Heart left ventricle (tissue), 16 donors: Measurements from ENCODE around the gene ATP5MC2. TPM values are rescaled to one million over a fixed set of nuclear protein-coding genes. Genes with fewer than 3 reads are reported as not detected.
"Not testable (repeated sequence)": the region's sequence is repeated elsewhere in the genome, so short reads cannot be mapped to it uniquely, and the experiment has no call there.

Source experiments
- ATAC-seq, 4 donors: fragments of 200-7000 bp; cut with Tn5 transposase; one replicate each; pipeline ENCODE4 v1.9.1; 2020 to 2022; ENCODE audit warnings: moderate library complexity in 4 of 4, mild to moderate bottlenecking in 3 of 4, moderate number of reproducible peaks in 1 of 4
- DNase-seq, 5 donors: peaks; one replicate each; pipeline ENCODE4 v3.0.0-alpha.2; 2020
- H3K27ac ChIP-seq, 12 donors: fragments of 200-600 bp; sonication (generic) in 4 of 12; one replicate each; pipeline versions ENCODE4 v1.5.0 to v1.8.0; 2016 to 2022; ENCODE audit warnings: mild to moderate bottlenecking in 2 of 12
- H3K27me3 ChIP-seq, 9 donors: fragments of 200-600 bp; sonication (generic) in 2 of 9; one replicate each; pipeline versions ENCODE4 v1.5.1 to v1.8.0; 2016 to 2022; ENCODE audit warnings: mild to moderate bottlenecking in 3 of 9
- H3K36me3 ChIP-seq, 9 donors: fragments of 200-600 bp; sonication (generic) in 2 of 9; one replicate each; pipeline versions ENCODE4 v1.5.0 to v1.8.0; 2018 to 2022; ENCODE audit warnings: mild to moderate bottlenecking in 2 of 9
- H3K4me1 ChIP-seq, 12 donors: fragments of 200-600 bp; sonication (generic) in 4 of 12; one replicate each; pipeline versions ENCODE4 v1.5.0 to v1.8.0; 2016 to 2022; ENCODE audit warnings: mild to moderate bottlenecking in 3 of 12
- H3K4me3 ChIP-seq, 12 donors: fragments of 200-600 bp; sonication (generic) in 4 of 12; one replicate each; pipeline versions ENCODE4 v1.5.0 to v1.8.0; 2017 to 2022; ENCODE audit warnings: mild to moderate bottlenecking in 9 of 12, moderate library complexity in 4 of 12
- H3K9me3 ChIP-seq, 12 donors: fragments of 200-600 bp; sonication (generic) in 4 of 12; one replicate each; pipeline versions ENCODE4 v1.5.0 to v1.8.0; 2016 to 2022; ENCODE audit warnings: mild to moderate bottlenecking in 1 of 12
- POLR2A ChIP-seq, 2 donors: fragments of 450-650 bp; IDR thresholded peaks; one replicate each; pipeline ENCODE4 v1.6.1; 2017; ENCODE audit warnings: antibody characterized with exemption in 2 of 2, mild to moderate bottlenecking in 2 of 2, moderate library complexity in 2 of 2
- WGBS, 4 donors: extraction: QIAGEN DNeasy Blood & Tissue Kit in 2 of 4; methylation state at CpG; one replicate each; pipeline versions ENCODE4 v1.1.5 to v1.1.7; 2013 to 2018; 5-methylcytosine and 5-hydroxymethylcytosine counted together
- intact Hi-C, 10 donors: fragments of 100-400 bp; cut with DNase I; formaldehyde crosslinking; loops; one replicate each; pipeline versions ENCODE4 v1.11.1 to v1.14.2; 2022
- long read RNA-seq, 3 donors: library from polyadenylated mRNA; unstranded; transcript quantifications; one replicate each; pipeline ENCODE4 v2.0.0, GENCODE V29; 2020 to 2021
- polyA plus RNA-seq, 2 donors: library from polyadenylated mRNA; stranded (reverse); fragments of 200-250 nt; gene quantifications; one replicate each; pipeline ENCODE4 v1.2.3, GENCODE V29; 2013
- total RNA-seq, 9 donors: library from RNA; depleted of rRNA in 2 of 9; stranded (reverse); fragments of >200 nt in 2 of 9; fragmentation: NEBNext Ultra II Directional in 3 of 9; extraction: Animal tissue kit (Norgen Biotek cat#: 25700) in 3 of 9; gene quantifications; one replicate each; pipeline versions ENCODE4 v1.1.0 to v1.2.4, GENCODE V29; 2016 to 2023
- TF ChIP-seq, protein P1 (sequence below), 12 donors: fragments of 200-600 bp; sonication (generic) in 4 of 12; IDR thresholded peaks; one replicate each; pipeline versions ENCODE4 v1.5.0 to v1.8.0; 2018 to 2022; ENCODE audit warnings: antibody characterized with exemption in 12 of 12, mild to moderate bottlenecking in 5 of 12
- donor health status: ischemic (EF 13 %, LVEDD 7.1; RV severe dilation, severe dysfunction).
- donor health status: healthy with polysubstance abuse.
- donor health status: DM: no; HTN: yes; CAD: no.
- donor health status: DM: no; HTN: no; CAD: no.
- donor health status: ischemic (EF 25% LVEDD 6.9; RV normal size, moderate dysfunction).
- donor health status: ischemic (EF 25% LVEDD 5.7; RV mildly dilated, moderate dysfunction).
- donor health status: healthy.
- donor health status: DM: yes; HTN: yes; CAD: no.
- donor health status: ischemic (EF 35%, LVEDD 5.7; RV mildly dilated, moderate dysfunction).
- donor health status: nonischemic (EF 11% LVEDD 7.7; RV severe dilation, severe dysfunction).
- donor health status: DM: yes; HTN: yes; CAD: no.
- donor health status: PGD.
- donor health status: ischemic (EF 29% LVEDD 5.4; RV normal size, mild dysfunction).
- donor health status: nonischemic (EF 23%, LVEDD 6.1; RV moderate dilation, normal function).

Gene ATP5MC2
- total RNA-seq (100 to 1,000 TPM; 392 to 753 (median 520) TPM), polyA plus RNA-seq (100 to 1,000 TPM; 598 to 748 TPM)
- long read RNA-seq, donor 1, transcript ATP5MC2-203 (4 exons, 1,976 nt): minor isoform, 47 of 273 reads
- long read RNA-seq, donor 1, transcript ATP5MC2-202 (5 exons, 878 nt): major isoform, 204 of 273 reads
- long read RNA-seq, donor 1, partial matches to known transcripts: 8 of 273 reads
- long read RNA-seq, donor 1, other reads (novel, unspliced or antisense): 14 of 273 reads
- long read RNA-seq, donor 2, transcript ATP5MC2-202 (5 exons, 878 nt): major isoform, 143 of 186 reads
- long read RNA-seq, donor 2, transcript ATP5MC2-203 (4 exons, 1,976 nt): minor isoform, 28 of 186 reads
- long read RNA-seq, donor 2, partial matches to known transcripts: 3 of 186 reads
- long read RNA-seq, donor 2, other reads (novel, unspliced or antisense): 11 of 186 reads
- long read RNA-seq, donor 3, transcript ATP5MC2-202 (5 exons, 878 nt): major isoform, 102 of 145 reads
- long read RNA-seq, donor 3, transcript ATP5MC2-203 (4 exons, 1,976 nt): minor isoform, 23 of 145 reads
- long read RNA-seq, donor 3, partial matches to known transcripts: 11 of 145 reads
- long read RNA-seq, donor 3, other reads (novel, unspliced or antisense): 8 of 145 reads

DNA sequence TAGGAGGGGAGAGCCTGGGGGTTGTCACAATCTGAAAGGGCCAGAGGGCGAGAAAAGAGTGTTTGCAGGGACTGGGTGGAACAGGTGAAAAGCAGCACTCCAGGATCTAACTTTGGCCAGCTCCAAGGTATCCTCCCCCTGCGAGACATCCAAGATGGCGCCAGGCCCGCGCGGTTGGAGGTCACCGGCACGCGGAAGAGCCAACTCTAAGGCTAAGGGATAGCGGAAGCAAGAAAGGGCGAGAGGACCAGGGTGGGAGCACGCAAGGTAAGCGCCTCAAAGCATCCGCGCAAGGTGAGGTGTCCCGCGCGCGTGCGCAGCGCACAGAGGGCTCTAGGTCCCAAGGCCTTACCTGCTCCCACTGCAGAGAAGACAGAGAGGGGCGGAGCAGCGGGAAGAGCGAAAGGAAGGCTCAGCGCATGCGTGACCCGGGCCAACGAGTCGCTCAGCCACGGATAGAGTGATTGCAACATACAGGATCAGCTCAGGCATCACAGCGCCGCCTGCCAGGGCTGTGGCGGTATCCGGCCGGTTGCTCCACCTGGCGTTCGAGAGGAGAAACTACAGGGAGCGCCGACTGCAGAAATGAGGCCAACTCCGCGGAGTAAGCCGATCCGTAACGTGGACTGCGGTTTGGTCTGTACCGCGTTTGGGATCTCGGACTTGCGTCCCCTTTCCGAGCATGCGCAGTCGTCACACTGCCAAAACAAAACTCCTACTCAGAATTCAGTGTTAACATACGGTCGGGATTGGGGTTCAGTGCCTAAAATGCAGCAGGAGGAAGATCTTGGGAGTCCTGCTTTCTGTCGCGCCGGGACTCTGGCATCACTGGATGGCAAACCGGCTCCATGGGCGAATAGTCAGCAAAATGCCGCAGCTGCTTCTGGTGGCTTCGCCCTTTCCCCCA, at the start of gene ATP5MC2:
ATP5MC2 (minus strand) TSS at position 383 of the 907 bp plus-strand sequence. CDS start 3,469 bp downstream, outside the sequence.
- intact Hi-C loops: loop anchor here (1.0 to 10.0 kb wide), 14 partner anchors 49 to 134 kb away; partner anchors contain the start of gene ATF7 (in 8 of the 10)
- WGBS, 4 donors: 1 to 3% (median 3%) methylated on average over 57 to 61 of the region's 61 CpGs
- peak within 1 kb of the TSS; percentile 51 to 90 (median 80) for H3K4me3 ChIP-seq
- no peaks in the 10 kb centered on the region for H3K27me3 ChIP-seq
- H3K9me3 ChIP-seq: no peaks in the 10 kb centered on the region
- ATAC-seq (peak; percentile 96 to 99 (median 98)), DNase-seq (peak; percentile 97 to 98 (median 98))
- H3K36me3 ChIP-seq: peaks cover 0 to 36% (median 27%) of the 10 kb centered on the region in 9 donors
- TF ChIP-seq, protein P1, sequence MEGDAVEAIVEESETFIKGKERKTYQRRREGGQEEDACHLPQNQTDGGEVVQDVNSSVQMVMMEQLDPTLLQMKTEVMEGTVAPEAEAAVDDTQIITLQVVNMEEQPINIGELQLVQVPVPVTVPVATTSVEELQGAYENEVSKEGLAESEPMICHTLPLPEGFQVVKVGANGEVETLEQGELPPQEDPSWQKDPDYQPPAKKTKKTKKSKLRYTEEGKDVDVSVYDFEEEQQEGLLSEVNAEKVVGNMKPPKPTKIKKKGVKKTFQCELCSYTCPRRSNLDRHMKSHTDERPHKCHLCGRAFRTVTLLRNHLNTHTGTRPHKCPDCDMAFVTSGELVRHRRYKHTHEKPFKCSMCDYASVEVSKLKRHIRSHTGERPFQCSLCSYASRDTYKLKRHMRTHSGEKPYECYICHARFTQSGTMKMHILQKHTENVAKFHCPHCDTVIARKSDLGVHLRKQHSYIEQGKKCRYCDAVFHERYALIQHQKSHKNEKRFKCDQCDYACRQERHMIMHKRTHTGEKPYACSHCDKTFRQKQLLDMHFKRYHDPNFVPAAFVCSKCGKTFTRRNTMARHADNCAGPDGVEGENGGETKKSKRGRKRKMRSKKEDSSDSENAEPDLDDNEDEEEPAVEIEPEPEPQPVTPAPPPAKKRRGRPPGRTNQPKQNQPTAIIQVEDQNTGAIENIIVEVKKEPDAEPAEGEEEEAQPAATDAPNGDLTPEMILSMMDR (IDR thresholded peaks at IDR 0.05): peak; percentile 93 to 100 (median 99)
- TF ChIP-seq POLR2A (IDR thresholded peaks at IDR 0.05): peak in 1 of 2 donors; percentile 68
- H3K27ac ChIP-seq: peak within 1 kb of the TSS; percentile 89 to 98 (median 94)
- peaks cover 0 to 56% (median 32%) of the 10 kb centered on the region in 12 donors for H3K4me1 ChIP-seq

DNA sequence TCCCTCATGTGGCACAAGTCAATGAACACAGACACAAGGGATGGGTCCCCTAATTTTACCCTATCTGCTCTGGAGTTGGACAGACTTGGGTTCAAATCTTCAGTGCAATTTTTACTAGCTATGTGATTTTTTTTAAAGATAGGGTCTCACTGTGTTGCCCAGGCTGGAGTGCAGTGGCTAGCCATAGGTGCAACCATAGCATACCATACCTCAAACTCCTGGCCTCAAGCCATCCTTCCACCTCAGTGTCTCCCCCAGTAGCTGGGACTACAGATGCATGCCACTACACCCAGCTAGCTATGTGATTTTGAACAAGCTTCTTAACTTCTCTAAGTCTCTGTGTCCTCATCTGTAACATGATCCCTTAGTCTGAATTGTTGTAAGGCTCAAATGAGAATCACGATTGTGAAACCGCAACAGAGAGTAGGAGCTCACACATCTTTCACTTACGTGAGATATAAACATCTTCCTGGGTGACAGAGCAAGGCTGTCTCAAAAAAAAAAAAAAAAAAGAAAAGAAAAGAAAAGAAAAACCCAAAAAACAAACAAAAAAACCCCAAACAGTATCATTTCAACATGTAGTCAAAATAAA, 46.7 kb upstream of the ATP5MC2 start:
- ATAC-seq: no peak
- H3K9me3 ChIP-seq: no peaks in the 10 kb centered on the region
- intact Hi-C loops: no loop called here
- 88 to 95% (median 93%) methylated on average over 3 of the region's 3 CpGs for WGBS, 4 donors
- H3K4me3 ChIP-seq: no peak overlapping the region
- peaks cover 0 to 22% (median 17%) of the 10 kb centered on the region in 12 donors for H3K4me1 ChIP-seq
- TF ChIP-seq, protein P1 (IDR thresholded peaks at IDR 0.05): no peak
- H3K27ac ChIP-seq: no peak overlapping the region
- H3K27me3 ChIP-seq: no peaks in the 10 kb centered on the region
- H3K36me3 ChIP-seq: peaks cover 0 to 76% (median 74%) of the 10 kb centered on the region in 9 donors
- DNase-seq: no peak

DNA sequence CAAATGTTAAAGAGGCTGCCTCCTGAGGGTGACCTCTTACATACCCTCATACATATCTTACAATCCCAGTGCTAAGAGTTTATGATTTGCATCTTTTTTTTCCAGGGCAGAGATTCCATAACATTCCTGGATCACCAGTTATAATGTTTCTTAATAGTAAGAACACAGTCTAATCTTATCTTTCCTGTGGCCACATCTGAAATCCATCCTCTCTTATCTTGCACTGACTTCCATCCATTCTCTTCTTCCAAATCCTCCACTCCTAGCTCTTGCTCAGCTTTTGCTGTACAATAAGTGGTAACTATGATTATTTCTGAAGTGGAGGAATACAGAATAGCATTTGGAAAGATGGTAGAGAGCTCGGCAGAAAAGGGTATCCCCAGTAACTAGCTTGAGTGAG, 45.1 kb upstream of the ATP5MC2 start:
- intact Hi-C loops: no loop called here
- 68 to 74% (median 72%) methylated on average over 1 of the region's 1 CpG for WGBS, 4 donors
- no peak for ATAC-seq

DNA sequence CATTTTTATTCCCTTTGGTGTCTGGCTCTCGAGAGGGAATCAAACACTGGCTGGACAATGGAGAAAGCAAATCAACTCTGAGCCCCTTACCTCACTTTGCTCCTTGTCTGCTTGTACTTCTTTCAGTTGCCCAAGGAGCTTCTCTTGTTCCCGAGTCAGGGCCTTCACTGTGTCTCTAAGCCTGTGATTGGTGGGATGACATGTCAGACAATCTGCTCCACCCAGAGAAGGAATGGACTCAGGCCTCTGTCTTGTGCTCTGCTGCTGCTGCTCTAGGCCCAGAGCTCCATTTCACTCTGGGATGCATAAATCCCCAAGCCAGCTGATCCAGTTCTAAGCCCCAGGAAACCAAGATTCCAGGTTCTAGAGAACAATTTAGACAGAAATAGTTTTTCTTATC, 43.8 kb upstream of the ATP5MC2 start:
- no peak for ATAC-seq
- no peak overlapping the region for H3K27ac ChIP-seq
- H3K27me3 ChIP-seq: no peaks in the 10 kb centered on the region
- H3K4me1 ChIP-seq: peaks cover 0 to 12% (median 0%) of the 10 kb centered on the region in 12 donors
- H3K9me3 ChIP-seq: no peaks in the 10 kb centered on the region
- H3K36me3 ChIP-seq: peaks cover 0 to 100% (median 97%) of the 10 kb centered on the region in 9 donors
- DNase-seq: no peak
- intact Hi-C loops: no loop called here
- no peak overlapping the region for H3K4me3 ChIP-seq
- TF ChIP-seq, protein P1 (IDR thresholded peaks at IDR 0.05): no peak
- TF ChIP-seq POLR2A (IDR thresholded peaks at IDR 0.05): no peak
- WGBS, 4 donors: 69 to 77% (median 73%) methylated on average over 2 of the region's 2 CpGs

More for the DNA sequence above, 45.1 kb upstream of the ATP5MC2 start:
- Histone ChIP-seq H3K4me3 (no peak overlapping the region), H3K4me1 (peaks cover 0 to 20% (median 9%) of the 10 kb centered on the region in 12 donors), H3K27me3 (no peaks in the 10 kb centered on the region), H3K36me3 (peaks cover 0 to 92% (median 90%) of the 10 kb centered on the region in 9 donors), H3K9me3 (no peaks in the 10 kb centered on the region), H3K27ac (no peak overlapping the region)
- TF ChIP-seq POLR2A (IDR thresholded peaks at IDR 0.05): no peak
- DNase-seq: no peak

DNA sequence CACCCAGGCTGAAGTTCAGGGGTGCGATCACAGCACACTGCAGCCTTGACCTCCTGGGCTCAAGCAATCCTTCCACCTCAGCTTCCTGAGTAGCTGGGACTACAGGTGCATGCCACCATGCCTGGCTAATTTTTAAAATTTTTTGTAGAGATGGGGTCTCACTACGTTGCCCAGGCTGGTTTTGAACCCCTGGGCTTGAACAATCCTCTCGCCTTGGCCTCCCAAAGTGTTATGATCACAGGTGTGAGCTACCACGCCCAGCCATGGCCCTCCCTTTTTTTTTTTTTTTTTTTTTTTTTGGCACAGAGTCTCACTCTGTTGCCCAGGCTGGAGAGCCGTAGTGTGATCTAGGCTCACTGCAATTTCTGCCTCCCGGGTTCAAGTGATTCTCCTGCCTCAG, 42.7 kb upstream of the ATP5MC2 start:
- 88 to 96% (median 89%) methylated on average over 6 of the region's 6 CpGs for WGBS, 4 donors
- Histone ChIP-seq H3K4me1 (peaks cover 0 to 12% (median 0%) of the 10 kb centered on the region in 12 donors), H3K36me3 (peaks cover 0 to 100% (median 97%) of the 10 kb centered on the region in 9 donors)
- H3K27ac ChIP-seq, ATAC-seq, H3K27me3 ChIP-seq, DNase-seq, H3K9me3 ChIP-seq, H3K4me3 ChIP-seq, intact Hi-C loops: not testable (repeated sequence)
